HG02973 (cell line): ENCODE data around the gene TXNRD1.
"Not testable (repeated sequence)": the region's sequence is repeated elsewhere in the genome, so short reads cannot be mapped to it uniquely, and the experiment has no call there.

ENCODE experiments used
- ATAC-seq: cut with Tn5 transposase; IDR thresholded peaks from one replicate; pipeline ENCODE4 v1.9.1; 2021; ENCODE audit warnings: moderate library complexity; ENCODE audit not compliant: unreplicated experiment

Gene TXNRD1

DNA sequence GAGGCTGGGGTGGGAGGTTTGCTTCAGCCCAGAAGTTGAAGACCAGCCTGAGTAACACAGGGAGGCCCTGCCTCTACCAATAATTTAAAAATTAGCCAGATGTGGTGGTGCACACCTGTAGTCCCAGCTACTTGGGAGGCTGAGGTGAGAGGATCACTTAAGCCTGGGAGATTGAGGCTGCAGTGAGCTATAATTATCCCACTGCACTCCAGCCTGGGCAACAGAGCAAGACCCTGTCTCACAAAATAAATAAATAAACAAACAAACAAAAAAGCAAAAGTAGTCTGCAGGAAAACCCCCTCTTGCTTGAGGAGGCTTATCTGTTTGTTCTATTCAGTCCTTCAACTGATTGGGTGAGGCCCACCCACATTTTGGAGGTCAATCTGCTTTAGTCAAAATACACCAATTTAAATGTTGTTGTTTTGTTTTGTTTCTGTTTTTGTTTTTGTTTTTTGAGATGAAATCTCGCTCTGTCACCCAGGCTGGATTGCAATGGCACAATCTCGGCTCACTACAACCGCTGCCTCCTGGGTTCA lies 24.9 kb upstream of the TXNRD1 start:
- no peak for ATAC-seq

DNA sequence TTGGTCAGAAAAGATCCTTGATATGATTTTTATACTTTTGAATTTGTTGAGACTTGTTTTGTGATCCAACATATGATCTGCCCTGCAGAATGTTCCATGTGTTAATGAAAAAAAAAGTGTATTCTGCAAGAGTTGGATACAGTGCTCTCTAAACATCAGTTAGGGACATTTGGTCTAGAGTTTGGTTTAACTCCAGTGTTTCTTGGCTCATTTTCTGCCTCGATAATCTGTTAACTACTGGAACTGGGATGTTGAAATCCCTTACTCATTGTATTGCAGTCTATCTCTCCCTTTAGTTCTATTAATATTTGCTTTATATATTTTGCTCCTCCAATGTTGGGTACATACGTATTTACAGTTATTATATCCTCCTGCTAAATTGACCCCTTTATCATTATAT lies 18.3 kb upstream of the TXNRD1 start:
- ATAC-seq: no peak

DNA sequence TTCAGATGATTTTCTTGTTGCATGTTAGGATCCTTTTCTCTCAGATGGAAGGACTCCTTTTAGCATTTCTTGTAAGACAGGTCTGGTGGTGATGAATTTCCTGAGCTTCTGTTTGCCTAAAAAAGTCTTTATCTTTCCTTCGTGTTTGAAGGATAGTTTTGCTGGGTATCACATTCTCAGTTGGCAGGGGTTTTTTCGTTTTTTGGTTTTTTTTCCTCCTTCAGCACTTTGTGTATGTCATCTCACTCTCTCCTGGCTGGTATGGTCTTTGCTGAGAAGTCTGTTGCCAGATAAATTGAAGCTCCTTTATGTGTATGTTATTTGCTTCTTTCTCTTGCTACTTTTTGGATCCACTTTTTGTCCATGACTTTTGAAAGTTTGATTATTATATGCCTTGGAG lies 15.6 kb upstream of the TXNRD1 start:
- no peak for ATAC-seq

DNA sequence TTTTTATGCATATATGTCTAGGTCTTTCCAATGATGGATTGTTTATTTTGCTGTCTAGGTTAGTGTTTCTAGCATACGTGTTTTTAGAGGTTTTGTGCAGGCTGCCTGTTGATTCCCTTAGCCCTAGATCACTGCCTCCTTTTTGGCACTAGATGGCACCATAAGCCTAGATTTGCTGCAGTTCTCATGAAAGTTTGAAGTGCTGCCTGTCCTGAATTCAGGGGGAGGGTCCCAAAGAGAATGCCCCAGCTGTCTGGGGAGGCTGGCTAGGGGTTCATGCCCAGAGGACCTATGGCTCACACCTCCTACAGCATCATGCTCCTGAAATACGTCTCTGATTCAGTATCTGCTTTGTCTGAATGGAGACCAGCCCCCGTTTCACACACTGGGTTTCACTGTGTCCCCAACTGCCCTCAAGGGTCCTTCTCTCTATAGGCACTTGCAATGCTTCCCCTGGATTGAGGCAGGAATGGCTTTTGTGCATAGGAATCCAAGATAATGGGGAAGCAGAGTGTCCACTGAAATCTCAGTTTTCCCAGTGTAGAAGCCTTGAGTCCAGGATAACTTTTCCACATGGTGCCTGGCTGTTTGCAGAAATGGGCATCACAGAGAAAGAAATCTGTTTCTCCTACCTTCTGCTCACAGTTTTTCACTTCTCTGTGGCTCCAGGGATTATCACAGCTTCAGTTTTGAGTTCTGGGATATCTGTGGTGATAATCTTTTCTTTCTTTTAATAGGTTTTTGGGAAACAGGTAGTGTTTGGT lies 14.2 kb upstream of the TXNRD1 start:
- no peak for ATAC-seq

DNA sequence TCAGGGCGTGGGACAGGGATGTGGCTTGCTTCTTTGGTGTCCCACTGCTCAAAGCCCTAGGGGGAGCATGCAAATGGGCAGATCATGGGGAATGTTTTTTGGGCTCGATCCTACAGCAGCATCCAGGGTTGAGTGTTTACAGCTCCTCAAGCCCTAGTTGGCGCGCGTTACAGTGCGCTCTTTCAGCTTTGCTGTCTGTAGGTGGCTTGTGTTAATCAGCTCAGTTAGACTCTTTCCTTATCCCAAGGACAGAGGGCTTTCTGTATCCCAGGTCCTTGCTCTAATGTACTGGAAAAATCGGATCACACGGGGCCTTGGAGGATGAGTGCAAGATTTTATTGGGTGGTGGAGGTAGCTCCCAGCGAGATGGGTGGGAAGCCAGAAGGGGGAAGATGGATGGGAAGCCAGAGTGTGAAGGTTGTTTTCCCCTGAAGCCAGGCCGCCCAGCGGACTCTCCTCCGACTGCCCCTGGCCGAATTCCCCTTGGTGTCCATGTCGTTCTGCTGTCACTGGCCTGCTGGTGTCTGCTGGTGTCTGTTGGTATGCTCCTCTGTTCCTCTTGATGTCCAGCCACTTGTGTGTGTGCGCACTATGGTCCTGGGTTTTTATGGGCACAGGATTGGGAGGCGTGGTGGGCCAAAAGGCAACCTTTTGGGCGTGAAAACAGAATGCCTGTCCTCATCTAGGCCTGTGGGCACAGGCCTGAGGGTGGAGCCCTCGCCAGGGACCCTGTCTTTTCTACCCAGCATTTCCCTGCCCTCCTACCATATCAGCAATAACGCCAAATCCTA lies 10.7 kb upstream of the TXNRD1 start:
- no peak for ATAC-seq

DNA sequence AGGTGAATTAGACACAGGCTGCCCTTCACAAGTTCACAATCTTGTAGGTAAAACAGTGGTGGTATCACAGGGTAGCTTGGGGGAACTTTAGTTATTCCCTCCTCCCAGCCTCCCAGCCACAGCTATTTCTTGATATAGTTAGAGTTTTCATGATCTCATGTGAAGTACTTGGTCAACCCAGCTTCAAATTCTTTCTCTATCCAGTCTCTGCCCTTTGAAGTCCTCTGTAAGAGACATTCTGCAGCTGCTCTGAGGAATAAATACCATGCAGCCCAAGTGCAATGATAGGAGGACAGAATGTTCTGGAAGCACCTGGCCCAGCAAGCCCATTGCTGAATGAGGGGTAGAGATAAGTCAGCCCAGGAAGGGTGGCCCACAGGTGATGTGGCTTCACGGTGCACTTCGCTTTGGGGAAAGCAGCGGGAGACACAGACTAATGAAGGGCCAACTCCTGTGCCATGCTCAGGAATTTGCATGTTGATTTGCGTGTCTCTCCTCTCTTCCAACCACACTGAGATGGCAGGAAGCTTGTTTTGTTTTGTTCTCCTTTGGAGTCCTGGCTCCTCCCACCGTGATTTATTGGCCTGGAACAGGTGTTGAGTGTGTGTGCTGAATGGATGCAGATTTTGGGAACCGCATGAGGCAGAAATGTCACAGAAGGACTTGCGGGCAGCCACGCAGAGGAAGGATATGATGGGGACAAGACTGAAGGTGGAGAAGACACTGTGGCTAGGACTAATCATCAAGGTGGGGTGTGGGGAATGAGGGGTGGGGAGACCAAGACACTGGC lies 8.0 kb upstream of the TXNRD1 start:
- no peak for ATAC-seq

DNA sequence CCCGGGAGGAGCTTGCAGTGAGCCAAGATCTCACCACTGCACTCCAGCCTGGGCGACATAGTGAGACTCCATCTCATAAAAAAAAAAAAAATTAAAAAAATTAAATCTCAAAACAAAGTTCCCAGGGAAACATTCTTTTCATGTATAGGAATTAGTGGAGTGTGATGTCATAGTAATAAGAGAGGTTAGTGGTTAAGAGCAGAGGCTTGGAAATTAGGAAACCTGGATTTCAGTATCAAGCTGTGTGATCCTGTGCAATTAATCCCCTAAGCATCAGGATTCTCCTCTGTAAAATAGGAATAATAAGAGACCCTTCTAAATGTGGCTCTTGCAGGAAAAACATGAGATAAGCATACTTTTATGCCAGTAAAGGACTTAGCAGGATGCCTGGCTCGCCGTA lies 3.1 kb upstream of the TXNRD1 start:
- ATAC-seq: no peak

DNA sequence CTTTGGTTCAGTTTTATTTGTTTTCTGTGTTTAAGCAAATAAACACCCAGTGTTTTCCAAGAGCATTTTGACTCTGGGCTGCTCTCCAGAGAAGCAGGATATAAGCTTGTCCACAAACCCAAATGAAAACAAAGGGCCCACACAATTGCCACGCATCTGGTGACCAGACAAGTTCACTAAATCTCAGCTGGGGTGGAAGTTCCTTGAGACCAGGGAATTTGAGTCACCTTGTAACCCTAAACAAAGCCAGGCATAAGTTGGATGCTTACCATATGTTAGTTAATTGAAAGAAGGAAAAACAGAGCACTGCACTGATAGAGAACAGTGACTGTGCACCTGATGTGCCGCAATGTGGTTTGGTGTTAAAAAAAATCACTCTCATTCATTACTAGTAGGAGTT lies 1.6 kb upstream of the TXNRD1 start:
- ATAC-seq: no peak

DNA sequence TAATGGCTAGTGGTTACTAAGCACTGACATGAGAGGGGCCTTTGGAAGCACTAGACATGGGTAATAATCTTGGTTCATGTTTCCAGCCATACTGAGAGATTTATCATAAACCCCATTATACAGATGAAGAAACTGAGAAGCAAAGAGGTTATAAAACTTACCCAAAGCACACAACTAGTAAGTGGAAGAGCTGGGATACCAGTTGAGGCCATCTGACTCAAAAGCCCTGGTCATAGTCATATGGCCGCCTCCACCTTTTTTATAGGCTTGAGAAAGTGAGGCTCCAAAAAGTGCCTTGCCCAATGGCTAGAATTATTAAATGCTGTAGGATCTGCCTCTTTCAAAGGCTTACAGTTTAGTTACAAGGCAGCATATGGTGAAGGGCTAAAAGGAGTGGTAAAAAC lies 944 bp downstream of the TXNRD1 start:
- ATAC-seq: no peak

DNA sequence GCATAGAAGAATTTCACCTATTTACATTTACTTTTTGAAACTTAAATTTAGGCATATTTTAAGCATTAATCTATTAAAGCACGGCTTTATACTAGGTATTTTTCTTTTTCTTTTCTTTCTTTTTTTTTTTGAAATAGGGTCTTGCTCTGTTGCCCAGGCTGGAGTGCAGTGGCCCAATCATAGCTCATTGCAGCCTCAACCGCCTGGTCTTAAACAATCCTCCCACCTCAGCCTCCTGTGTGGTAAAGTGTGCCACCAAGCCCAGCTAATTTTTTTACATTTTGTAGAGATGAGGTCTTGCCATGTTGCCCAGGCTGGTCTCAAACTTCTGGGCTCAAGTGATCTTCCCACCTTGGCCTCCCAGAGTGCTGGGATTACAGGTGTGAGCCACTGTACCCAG lies 2.9 kb downstream of the TXNRD1 start:
- not testable (repeated sequence) for ATAC-seq

DNA sequence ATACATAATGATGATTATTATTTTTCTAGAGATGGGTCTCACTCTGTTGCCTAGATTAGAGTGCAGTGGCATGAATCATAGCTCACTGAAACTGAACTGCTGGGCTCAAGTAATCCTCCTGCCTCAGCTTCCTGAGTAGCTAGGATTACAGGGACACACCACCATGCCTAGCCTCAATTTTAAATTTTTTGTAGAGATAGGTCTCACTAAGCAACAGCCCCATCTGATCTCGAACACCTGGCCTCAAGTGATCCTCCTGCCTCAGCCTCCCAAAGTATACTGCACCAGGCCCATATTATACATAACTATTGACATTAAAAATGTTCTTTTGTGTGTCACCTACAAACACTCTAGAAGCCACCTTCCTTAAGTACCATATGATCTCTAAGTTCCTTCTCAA lies 3.4 kb downstream of the TXNRD1 start:
- ATAC-seq: no peak

DNA sequence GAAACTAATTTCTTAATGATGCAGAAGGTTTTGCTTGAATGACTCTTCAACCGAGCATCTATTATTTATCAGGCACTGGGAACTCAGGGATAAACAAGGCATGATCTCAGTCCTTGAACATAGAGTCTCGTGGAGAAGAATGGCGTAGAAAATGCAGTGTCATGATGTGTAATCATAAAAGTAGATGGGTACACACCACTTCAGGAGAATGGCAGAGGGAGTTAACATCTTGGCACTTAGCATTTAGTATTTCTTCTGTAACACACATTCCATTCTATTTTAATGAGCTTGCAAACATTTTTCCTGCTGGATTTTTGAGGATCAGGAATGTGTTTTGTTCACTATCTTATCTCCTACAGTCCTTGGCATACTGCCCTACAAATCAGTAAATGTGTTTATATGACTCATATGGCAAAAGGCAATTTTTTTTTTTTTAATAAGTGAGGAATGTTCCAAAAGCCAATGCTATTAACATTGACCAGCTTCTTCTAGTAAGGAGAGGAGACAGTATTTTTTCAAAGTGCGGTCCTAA lies 3.8 kb downstream of the TXNRD1 start:
- no peak for ATAC-seq

DNA sequence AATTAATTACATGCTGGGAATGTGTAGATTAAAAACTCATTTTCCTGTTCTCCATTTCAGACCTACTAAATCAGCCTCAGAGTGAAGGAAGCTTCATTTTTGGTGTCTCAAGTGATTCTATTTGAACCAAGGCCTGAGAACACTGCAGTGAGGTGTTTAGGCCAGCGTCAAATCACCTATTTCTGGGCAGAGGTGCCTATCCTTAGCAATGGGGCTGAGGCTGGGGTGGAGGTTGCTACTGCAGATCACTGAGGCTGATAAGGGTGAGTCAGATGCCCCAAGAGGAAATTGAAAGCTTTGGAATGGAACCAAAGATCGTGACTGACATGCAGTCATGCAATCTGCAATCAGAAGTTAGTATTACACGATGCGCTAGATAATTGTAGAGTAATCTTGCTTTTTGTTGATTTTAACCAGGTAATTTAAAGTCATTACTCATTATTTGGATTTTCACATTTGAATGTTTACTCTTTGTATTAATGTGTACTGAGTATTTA lies 4.4 kb downstream of the TXNRD1 start:
- ATAC-seq: no peak

DNA sequence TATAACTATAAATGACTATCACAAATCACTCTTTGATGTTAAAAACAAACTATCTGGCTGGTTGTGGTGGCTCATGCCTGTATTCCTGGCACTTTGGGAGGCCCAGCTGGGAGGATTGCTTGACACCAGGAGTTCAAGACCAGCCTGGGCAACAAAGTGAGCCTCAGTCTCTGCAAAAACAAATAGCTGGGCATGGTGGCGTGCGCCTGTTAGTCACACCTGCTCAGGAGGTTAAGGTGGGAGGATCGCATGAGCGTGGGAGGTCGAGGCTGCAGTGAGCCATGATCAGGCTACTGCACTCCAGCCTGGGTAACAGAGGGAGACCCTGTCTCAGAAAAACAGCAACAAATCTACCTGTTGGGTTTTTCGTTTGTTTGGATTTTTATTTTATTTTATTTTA lies 5.4 kb downstream of the TXNRD1 start:
- no peak for ATAC-seq

DNA sequence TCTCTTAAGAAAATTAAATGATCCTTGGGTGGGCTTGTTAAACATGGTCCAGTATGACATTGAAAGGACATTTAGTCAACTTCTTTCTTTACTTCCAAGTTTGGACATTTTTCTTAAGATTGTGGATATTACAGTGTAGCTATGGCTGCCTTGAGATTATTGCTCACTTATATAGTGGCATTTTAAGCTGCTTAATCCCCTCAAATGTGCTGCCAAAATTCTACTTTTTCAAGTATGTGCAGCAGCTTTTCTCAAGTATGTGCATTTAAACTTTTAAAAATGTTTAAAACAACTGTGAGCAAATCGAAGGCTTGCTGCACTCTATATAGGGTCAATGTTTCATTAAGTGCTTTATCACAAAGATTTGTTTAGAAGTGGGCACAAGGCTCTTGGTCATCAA lies 7.4 kb downstream of the TXNRD1 start:
- no peak for ATAC-seq

DNA sequence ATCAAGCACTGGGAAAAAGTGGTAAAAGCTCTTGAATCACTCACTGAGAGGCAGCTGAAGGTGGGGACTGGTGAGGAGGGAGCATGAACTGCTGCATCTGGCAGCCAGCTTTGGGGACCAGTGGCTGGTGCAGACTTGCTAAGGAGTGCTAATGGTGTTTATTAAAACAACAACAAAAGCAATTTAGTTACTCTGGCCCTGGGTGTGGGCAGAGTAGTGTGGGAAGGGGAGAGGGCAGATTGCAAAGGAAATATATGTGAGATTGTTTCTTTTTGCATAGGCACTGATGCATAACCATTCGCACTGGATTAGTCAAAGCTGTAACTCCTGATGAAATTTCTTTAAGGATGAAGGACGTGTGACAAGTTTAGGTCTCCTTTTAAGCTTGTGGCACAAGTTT lies 8.1 kb downstream of the TXNRD1 start:
- no peak for ATAC-seq

DNA sequence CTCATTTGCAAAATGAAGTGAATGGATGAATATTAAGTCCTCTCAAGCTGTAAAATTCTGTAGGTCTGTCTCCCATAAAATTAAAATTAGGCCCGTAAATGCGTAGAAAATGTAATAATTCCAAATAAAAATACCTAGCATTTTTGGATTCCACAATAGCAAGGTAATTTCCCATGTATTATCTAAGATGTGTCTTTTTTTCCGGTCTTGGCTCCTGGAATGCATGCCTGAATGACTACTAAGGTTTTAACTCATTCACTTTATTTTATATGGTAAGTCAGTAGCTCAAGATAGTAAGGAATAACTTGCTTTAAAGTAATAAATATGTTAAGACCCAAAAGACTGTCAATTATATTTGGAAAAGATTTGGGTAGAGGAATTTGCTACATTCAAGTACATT lies 11.1 kb downstream of the TXNRD1 start:
- no peak for ATAC-seq

DNA sequence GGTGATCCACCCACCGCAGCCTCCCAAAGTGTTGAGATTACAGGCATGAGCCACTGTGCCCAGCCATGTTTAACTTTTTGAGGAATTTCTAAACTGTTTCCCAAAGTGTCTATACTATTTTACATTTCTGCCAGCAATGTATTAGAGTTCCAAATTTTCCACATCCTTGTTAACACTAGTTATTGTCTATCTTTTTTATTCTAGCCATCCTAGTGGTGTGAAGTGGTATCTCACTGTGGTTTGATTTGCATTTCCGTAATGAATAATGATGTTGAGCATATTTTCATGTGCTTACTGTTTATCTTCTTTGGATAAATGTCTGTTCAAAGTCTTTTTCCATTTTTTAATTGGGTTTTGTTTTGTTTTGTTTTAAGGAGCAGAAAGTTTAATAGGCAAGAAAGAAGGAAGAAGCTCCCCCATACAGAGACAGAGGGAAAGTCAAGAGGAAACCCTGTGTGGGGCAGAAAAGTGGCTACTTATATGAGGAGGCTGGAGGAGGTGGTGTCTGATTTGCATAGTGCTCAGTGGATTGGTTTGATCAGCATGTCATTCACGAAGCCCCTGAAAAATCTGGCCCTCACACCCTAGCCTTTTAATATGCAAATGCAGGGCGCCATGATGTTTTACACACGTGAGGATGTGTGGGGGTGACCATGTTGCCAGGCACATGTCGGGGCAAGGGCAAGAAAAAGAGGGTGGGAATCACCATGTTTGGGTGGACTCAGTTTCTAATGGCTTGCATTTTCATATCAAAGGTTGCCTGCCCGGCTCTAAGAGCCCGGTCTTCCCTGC lies 14.9 kb downstream of the TXNRD1 start:
- no peak for ATAC-seq

DNA sequence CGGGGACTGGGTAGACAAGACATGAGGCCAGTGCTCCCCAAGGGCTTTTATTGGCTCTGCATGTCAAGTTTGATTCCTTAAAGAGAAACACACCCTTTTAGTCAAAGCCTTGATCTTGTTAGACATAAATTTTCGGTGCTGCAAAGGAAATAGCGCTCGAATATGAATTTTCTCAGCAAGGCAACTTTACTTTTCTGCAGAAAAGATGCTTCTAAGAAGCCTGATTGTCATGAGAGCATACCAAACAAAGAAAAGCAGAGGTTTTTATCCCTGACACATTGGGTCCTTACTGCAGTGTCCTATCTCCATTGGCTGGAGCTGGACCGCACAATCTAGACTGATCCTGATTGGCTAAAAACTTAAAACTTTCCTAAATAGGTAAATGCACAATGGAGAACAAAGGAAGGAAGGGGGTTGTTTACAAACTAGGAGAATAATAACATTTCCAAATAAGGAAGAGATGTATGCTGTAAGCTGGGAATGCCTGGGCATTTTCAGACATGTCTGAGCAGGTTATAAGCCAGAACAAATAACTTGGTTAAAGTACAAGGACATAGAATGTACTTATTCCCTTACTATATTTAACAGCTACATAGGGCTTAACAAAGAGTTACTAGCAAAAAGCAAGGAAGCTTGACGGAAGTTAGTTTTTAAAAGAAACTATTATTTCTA lies 17.2 kb downstream of the TXNRD1 start:
- no peak for ATAC-seq
